ENCODE measurements around the gene GCAT. TPM values are rescaled to one million over a fixed set of nuclear protein-coding genes. Genes with fewer than 3 reads are reported as not detected.

The GCAT gene
- total RNA-seq, 3 donors from 2014 or later = 6.5 to 12.3 (median 8.6) TPM

DNA sequence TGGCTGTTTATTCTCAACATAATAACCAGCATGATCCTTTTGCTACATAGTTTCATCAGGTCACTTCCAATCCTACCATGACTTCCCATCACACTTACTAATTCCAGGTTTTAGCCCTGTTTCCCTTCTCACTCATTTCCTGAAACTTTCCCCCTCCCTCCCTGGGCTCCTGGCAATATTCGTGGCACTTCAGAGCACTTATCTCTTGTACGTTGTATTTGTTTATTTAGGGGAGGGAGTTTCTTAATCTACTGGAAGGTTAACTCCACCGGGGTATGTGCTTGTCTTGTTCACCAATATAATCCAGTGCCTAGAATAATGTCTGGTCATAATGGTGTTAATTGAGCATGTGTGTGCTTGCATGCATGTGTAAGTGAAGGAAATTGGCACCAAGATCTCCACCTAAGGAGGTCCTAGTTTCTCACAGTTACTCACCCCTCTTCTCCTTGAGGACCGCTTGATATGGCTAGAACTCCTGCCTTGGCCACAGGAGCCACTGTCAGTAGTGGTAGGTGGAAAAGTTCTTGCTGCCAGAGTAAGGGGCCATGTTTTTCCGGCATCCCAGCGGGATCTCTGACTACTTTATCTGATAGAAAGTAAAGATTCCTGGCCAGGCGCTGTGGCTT is 53.2 kb downstream of the GCAT start:
- H3K9me3 Mint-ChIP-seq = no peaks in the 10 kb centered on the region
- peaks cover 8% of the 10 kb centered on the region for H3K4me1 Mint-ChIP-seq (ENCODE audit: low read depth)
- DNase-seq = no peak
- H3K36me3 Mint-ChIP-seq (ENCODE audit: insufficient read depth) = peaks cover 41% of the 10 kb centered on the region
- no peak for ATAC-seq
- no peaks in the 10 kb centered on the region for H3K27me3 Mint-ChIP-seq (ENCODE audit: low read depth)
- no peak overlapping the region for H3K4me3 Mint-ChIP-seq

DNA sequence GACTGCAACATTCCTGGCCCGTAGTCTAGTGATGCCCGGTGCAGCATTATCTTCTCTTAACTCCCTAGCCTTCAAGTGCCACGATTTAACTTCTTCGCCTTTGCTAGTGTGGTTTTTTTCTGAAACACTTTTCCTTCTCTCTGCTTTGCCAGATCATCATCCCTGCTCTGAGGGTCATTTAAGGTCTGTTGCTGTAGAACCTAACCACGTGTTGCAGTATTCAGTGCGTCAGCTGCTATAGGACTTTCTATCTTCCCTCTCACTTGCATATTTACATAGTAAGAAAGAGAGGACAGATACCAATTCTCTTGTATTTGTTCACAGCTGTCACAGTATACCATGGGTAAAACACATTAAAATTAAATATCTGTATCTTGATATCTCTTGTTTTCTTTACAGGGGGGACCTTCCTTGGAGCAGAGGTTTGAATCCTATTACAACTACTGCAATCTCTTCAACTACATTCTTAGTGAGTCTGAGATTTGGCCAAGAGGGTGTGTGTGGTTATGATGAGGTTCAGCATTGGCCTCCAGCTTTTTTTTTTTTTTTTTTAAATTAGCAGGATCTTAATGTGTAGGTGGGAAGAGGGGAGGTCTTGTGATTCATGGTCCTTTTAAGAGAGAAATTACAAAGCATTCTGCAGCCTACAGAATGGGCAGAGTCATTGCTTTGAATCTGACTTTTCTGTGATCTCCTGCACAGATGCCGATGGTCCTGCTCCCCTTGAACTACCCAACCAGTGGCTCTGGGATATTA is 55.0 kb downstream of the GCAT start:
- DNase-seq (no peak), ATAC-seq (peak in 1 of 2 donors; percentile 41)
- Mint-ChIP-seq H3K9me3 (no peaks in the 10 kb centered on the region), H3K27me3 (ENCODE audit: low read depth) (no peaks in the 10 kb centered on the region), H3K4me3 (no peak overlapping the region), H3K4me1 (ENCODE audit: low read depth) (peaks cover 8% of the 10 kb centered on the region), H3K36me3 (ENCODE audit: insufficient read depth) (peaks cover 38% of the 10 kb centered on the region)

DNA sequence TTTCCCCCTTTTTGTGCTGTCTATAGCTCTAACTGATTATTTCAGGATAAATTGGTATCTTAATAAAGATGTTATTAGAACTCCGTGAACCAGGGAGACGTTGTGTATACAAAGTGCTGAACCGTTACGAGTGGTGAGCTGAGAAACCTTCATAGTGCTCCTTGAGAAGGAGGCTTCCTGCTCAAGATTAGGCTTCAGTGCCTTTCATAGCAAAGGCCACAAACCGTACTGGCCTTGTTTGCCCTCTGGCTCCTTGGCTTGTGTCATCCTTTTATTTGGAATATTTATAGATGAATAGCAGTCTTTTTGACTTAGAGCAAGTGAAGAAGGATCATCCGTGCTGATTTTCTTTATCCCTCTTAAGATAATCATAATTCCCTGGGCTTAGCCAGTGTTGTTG is 57.8 kb downstream of the GCAT start:
- DNase-seq (no peak), ATAC-seq (no peak)
- Mint-ChIP-seq H3K4me1 (ENCODE audit: low read depth) (peaks cover 6% of the 10 kb centered on the region), H3K4me3 (no peak overlapping the region), H3K27me3 (ENCODE audit: low read depth) (no peaks in the 10 kb centered on the region), H3K36me3 (ENCODE audit: insufficient read depth) (peaks cover 33% of the 10 kb centered on the region), H3K9me3 (no peaks in the 10 kb centered on the region)

Other genes with a start within 250 kb of the GCAT start
- under 1 TPM; 0.13 to 0.42 (median 0.35) TPM for gene CDC42EP1, start 247.5 kb upstream of the GCAT start, total RNA-seq
- not detected for gene LGALS2, start 227.8 kb upstream of the GCAT start, total RNA-seq
- gene GGA1, start 199.1 kb upstream of the GCAT start, total RNA-seq = 10 to 100 TPM; 73.3 to 79.5 (median 77.3) TPM
- 10 to 100 TPM; 51.1 to 54.3 (median 52.5) TPM for gene SH3BP1, start 168.3 kb upstream of the GCAT start, total RNA-seq
- gene PDXP, start 149.2 kb upstream of the GCAT start, total RNA-seq = 10 to 100 TPM; 39.0 to 50.2 (median 43.7) TPM
- 10 to 100 TPM; 23.5 to 39.5 (median 24.9) TPM for gene LGALS1, start 132.3 kb upstream of the GCAT start, total RNA-seq
- gene NOL12, start 121.6 kb upstream of the GCAT start, total RNA-seq = 10 to 100 TPM; 58.7 to 66.4 (median 65.2) TPM
- 10 to 100 TPM; 14.9 to 19.0 (median 17.2) TPM for gene TRIOBP, start 110.9 kb upstream of the GCAT start, total RNA-seq
- not detected for gene GALR3, start 15.4 kb downstream of the GCAT start, total RNA-seq
- 10 to 100 TPM; 28.0 to 30.4 (median 29.7) TPM for gene ANKRD54, start 36.4 kb downstream of the GCAT start, total RNA-seq
- gene EIF3L, start 41.5 kb downstream of the GCAT start, total RNA-seq = 100 to 1,000 TPM; 448 to 518 (median 461) TPM
- gene MICALL1, start 98.4 kb downstream of the GCAT start, total RNA-seq = 10 to 100 TPM; 16.0 to 16.2 (median 16.0) TPM
- under 1 TPM in 1 of 3 donors, not detected in 2; 0.46 TPM for gene C22orf23, start 145.7 kb downstream of the GCAT start, total RNA-seq
- 100 to 1,000 TPM; 155 to 176 (median 163) TPM for gene POLR2F, start 145.8 kb downstream of the GCAT start, total RNA-seq
- not detected for gene SOX10, start 176.6 kb downstream of the GCAT start, total RNA-seq
- 10 to 100 TPM; 21.7 to 24.2 (median 23.1) TPM for gene PICK1, start 249.5 kb downstream of the GCAT start, total RNA-seq

Measured in activated T-cell treated with anti-CD3 and anti-CD28 coated beads, Interleukin-2, amount 50 U/mL, for 4 hours (primary cell).